Testis (tissue), 2 donors: Measurements from ENCODE around the gene LPP.

ENCODE experiments used
- CTCF ChIP-seq, 3 experiments: fragments of 450-650 bp in 2 of 3; fragments of 200-600 bp in 1 of 3; sonication (generic) in 1 of 3; IDR thresholded peaks; one replicate each; pipeline ENCODE4 v1.5.1; 2016 to 2019; ENCODE audit warnings: antibody characterized with exemption in 3 of 3, mild to moderate bottlenecking in 2 of 3, moderate library complexity in 1 of 3
- POLR2A ChIP-seq: fragments of 450-650 bp; IDR thresholded peaks from one replicate; pipeline ENCODE4 v1.6.1; 2017; ENCODE audit warnings: antibody characterized with exemption, mild to moderate bottlenecking, moderate library complexity

- TF ChIP-seq CTCF (IDR thresholded peaks at IDR 0.05) (no peak), POLR2A (no peak)
These were observed 435.1 kb downstream of the LPP start for GRCh38 chr3:188589071-188589470.
